Breast epithelium (tissue), 4 donors: ENCODE results near the gene LNX1. TPM values are rescaled to one million over a fixed set of nuclear protein-coding genes. Genes with fewer than 3 reads are reported as not detected.

ENCODE experiments used
- DNase-seq, 2 donors: peaks; one replicate each; pipeline ENCODE4 v3.0.0-alpha.2; 2019; ENCODE audit warnings: low spot score in 2 of 2
- H3K27ac ChIP-seq, 2 donors: fragments of 200-600 bp; sonication (generic) in 1 of 2; one replicate each; pipeline ENCODE4 v1.5.1; 2016 to 2019; ENCODE audit warnings: mild to moderate bottlenecking in 1 of 2
- H3K27me3 ChIP-seq, 2 donors: fragments of 200-600 bp; sonication (generic) in 1 of 2; one replicate each; pipeline versions ENCODE4 v1.5.1 to v1.6.0; 2017 to 2019; ENCODE audit warnings: control low read depth in 1 of 2, mild to moderate bottlenecking in 1 of 2
- H3K36me3 ChIP-seq: fragments of 200-600 bp; one replicate; pipeline ENCODE4 v1.5.1; 2019
- H3K4me1 ChIP-seq, 2 donors: fragments of 200-600 bp; sonication (generic); one replicate each; pipeline ENCODE4 v1.5.1; 2016 to 2019; ENCODE audit warnings: control low read depth in 1 of 2
- H3K4me3 ChIP-seq, 3 donors: fragments of 200-600 bp; sonication (generic); 1 replicate in 2 of 3; 2 replicates in 1 of 3; pipeline ENCODE4 v1.5.1; 2016 to 2019; ENCODE audit warnings: mild to moderate bottlenecking in 3 of 3, moderate library complexity in 2 of 3
- H3K9me3 ChIP-seq, 2 donors: fragments of 200-600 bp; sonication (generic) in 1 of 2; one replicate each; pipeline ENCODE4 v1.5.1; 2016 to 2019; ENCODE audit warnings: control low read depth in 1 of 2
- POLR2A ChIP-seq: fragments of 450-650 bp; IDR thresholded peaks from one replicate; pipeline ENCODE4 v1.6.1; 2016; ENCODE audit warnings: antibody characterized with exemption, mild to moderate bottlenecking, moderate library complexity
- POLR2AphosphoS5 ChIP-seq, 3 donors: sonication (generic); formaldehyde crosslinking; IDR thresholded peaks; one replicate each; pipeline ENCODE4 v1.6.1; 2017; ENCODE audit warnings: antibody characterized with exemption in 3 of 3
- intact Hi-C: fragments of 100-400 bp; cut with DNase I; formaldehyde crosslinking; loops from one replicate; pipeline ENCODE4 v1.15.1; 2023; ENCODE audit warnings: low total_unique reads
- total RNA-seq, 3 donors: library from RNA; depleted of rRNA; stranded (reverse); fragments of >200 nt; gene quantifications; one replicate each; pipeline ENCODE4 v1.1.0, GENCODE V29; 2016
- TF ChIP-seq, protein P1 (sequence below), 3 donors: fragments of 450-650 bp; IDR thresholded peaks; one replicate each; pipeline ENCODE4 v1.5.1; 2016 to 2017; ENCODE audit warnings: antibody characterized with exemption in 3 of 3, mild to moderate bottlenecking in 3 of 3, moderate library complexity in 3 of 3

The LNX1 gene
- total RNA-seq, 3 donors from 2014 or later, result 19.7 to 22.6 (median 22.5) TPM

DNA sequence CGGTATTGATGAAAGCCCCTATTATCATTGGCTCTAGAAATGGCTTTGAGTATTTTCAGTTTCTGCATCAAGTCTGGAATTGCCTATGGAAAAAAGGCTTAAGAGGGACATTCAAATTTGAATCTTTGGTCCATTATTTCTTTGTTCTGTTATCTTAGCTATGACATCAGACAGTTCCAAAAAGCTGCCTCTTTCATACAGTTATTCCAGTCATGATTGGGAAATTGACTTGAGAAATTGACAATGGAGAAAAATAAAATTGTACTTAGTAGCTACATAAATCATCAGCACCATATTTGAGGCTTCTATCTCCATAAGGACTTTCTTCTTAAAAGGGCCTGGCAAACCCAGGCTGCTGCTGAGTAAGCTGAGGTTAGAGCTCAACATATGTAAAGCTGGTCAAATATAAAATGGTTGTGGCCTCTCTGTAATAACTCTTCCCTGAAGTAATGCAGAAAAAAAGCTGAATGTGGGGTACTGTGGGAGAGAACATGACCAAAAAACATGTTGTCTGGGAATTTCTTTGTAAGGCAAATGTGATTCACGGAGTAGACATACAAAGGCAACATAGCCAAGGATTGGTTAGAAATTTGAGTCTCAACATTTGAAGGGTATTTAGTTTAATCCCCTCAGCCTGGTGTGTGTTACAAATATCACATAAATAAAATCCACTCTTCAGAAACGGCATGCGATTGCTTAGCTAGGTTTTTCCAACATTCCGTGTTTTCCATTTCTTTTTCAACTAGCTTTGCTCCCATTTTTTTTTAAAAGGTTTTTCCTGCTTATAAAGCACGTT lies 100.9 kb downstream of the LNX1 start:
- no peaks in the 10 kb centered on the region for H3K4me1 ChIP-seq
- intact Hi-C loops, result loop anchor here (10.0 kb wide), 1 partner anchor 724 kb away; no protein-coding TSS in a partner anchor
- no peaks in the 10 kb centered on the region for H3K9me3 ChIP-seq
- no peak overlapping the region for H3K4me3 ChIP-seq
- no peak for TF ChIP-seq POLR2A
- TF ChIP-seq POLR2AphosphoS5 (IDR thresholded peaks at IDR 0.05), result no peak
- TF ChIP-seq, protein P1, sequence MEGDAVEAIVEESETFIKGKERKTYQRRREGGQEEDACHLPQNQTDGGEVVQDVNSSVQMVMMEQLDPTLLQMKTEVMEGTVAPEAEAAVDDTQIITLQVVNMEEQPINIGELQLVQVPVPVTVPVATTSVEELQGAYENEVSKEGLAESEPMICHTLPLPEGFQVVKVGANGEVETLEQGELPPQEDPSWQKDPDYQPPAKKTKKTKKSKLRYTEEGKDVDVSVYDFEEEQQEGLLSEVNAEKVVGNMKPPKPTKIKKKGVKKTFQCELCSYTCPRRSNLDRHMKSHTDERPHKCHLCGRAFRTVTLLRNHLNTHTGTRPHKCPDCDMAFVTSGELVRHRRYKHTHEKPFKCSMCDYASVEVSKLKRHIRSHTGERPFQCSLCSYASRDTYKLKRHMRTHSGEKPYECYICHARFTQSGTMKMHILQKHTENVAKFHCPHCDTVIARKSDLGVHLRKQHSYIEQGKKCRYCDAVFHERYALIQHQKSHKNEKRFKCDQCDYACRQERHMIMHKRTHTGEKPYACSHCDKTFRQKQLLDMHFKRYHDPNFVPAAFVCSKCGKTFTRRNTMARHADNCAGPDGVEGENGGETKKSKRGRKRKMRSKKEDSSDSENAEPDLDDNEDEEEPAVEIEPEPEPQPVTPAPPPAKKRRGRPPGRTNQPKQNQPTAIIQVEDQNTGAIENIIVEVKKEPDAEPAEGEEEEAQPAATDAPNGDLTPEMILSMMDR (IDR thresholded peaks at IDR 0.05), result no peak
- no peak for DNase-seq
- no peak overlapping the region for H3K27ac ChIP-seq
- H3K36me3 ChIP-seq, result no peaks in the 10 kb centered on the region
- no peaks in the 10 kb centered on the region for H3K27me3 ChIP-seq

DNA sequence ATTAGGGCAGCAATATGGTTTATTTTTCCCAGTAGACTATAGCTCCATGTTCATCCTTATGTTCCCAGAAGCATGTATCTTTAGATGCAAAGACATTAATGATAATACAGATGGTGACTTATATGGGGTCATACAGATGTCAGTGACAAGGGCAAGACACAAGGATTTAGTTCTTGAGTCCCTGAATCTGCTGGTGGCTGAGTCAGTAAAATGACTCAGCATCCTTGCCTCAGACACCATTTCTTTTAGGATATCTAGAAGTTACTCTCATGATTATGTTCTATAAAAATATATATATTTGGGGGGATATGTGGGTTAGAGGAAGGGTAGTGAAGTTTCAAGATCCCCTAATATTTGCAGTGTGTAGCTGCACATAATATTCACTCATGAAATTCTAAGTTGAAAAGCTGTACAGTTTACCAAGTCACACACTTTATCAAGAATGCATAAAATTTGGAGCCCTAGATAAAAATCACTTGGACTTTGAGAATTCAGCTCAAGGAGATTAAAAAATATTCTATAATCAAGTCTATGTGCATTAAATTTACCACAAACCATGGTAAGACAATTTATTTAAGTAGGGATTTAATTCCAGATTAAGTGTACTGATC lies 101.9 kb downstream of the LNX1 start:
- no peak for DNase-seq
- H3K9me3 ChIP-seq, result no peaks in the 10 kb centered on the region
- no peaks in the 10 kb centered on the region for H3K27me3 ChIP-seq
- H3K4me3 ChIP-seq, result no peak overlapping the region
- no peaks in the 10 kb centered on the region for H3K4me1 ChIP-seq
- H3K27ac ChIP-seq, result no peak overlapping the region
- intact Hi-C loops, result loop anchor here (5.0 kb wide), 1 partner anchor 392 kb away; no protein-coding TSS in a partner anchor
- no peaks in the 10 kb centered on the region for H3K36me3 ChIP-seq
- TF ChIP-seq POLR2AphosphoS5 (IDR thresholded peaks at IDR 0.05) (no peak), POLR2A (no peak)
- TF ChIP-seq, protein P1 (IDR thresholded peaks at IDR 0.05), result no peak

DNA sequence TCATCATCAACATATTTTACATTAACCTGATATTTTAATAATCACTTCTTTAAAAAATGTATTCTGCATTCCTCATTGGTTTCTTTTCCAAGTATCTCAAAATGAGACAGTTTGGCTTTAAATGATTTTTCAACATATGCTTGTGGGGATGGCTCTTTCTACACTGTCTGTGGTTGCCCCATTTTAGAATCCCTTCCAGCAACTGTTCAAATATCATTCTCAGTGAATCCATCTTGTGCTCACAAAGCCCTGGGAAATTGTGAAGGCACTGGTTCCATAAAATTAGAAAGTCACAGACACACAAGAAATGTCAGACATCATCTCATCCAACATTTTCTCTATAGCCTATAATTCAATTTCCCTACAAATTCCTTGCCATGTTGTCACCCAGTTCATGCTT lies 103.5 kb downstream of the LNX1 start:
- no peak for TF ChIP-seq POLR2A
- no peak for TF ChIP-seq POLR2AphosphoS5 (IDR thresholded peaks at IDR 0.05)
- TF ChIP-seq, protein P1 (IDR thresholded peaks at IDR 0.05), result no peak
- no peak for DNase-seq
- H3K27me3 ChIP-seq, result no peaks in the 10 kb centered on the region
- H3K36me3 ChIP-seq, result no peaks in the 10 kb centered on the region
- no peak overlapping the region for H3K27ac ChIP-seq
- no peaks in the 10 kb centered on the region for H3K9me3 ChIP-seq
- H3K4me3 ChIP-seq, result no peak overlapping the region
- intact Hi-C loops, result loop anchor here (5.0 kb wide), 1 partner anchor 390 kb away; no protein-coding TSS in a partner anchor
- H3K4me1 ChIP-seq, result no peaks in the 10 kb centered on the region

DNA sequence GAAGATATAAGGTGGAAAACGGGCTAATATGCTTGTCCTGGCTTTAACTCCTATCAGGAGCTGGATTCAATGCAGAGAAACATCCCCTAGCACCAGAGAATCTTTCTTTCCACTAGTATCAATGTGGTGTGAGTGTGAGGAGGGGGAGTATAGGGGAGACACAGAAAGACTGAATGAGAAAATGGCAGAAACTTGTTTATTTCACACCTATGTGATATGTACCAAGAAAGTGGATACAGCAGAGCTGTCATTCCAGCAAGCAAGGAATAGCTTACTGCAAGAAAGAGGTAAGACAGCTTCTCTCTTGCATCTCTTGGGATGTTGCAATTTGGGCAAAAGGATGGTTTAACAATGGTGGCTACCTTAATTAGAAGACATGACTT lies 105.6 kb downstream of the LNX1 start:
- peak overlapping the region in 1 of 2 donors; percentile 29 for H3K27ac ChIP-seq

More for the DNA sequence above, 105.6 kb downstream of the LNX1 start:
- no peak for DNase-seq
- H3K4me3 ChIP-seq, result no peak overlapping the region
- intact Hi-C loops, result loop anchor here (5.0 kb wide), 1 partner anchor 388 kb away; no protein-coding TSS in a partner anchor
- no peaks in the 10 kb centered on the region for H3K36me3 ChIP-seq
- H3K4me1 ChIP-seq, result no peaks in the 10 kb centered on the region
- no peaks in the 10 kb centered on the region for H3K27me3 ChIP-seq
- no peaks in the 10 kb centered on the region for H3K9me3 ChIP-seq
- TF ChIP-seq POLR2AphosphoS5 (IDR thresholded peaks at IDR 0.05) (no peak), POLR2A (no peak)
- TF ChIP-seq, protein P1 (IDR thresholded peaks at IDR 0.05), result no peak
